ENCODE measurements around the gene INPP5A. TPM values are rescaled to one million over a fixed set of nuclear protein-coding genes. Genes with fewer than 3 reads are reported as not detected.

INPP5A gene
- total and polyA plus RNA-seq, 9 of the 15 experiments (the other 6 are each of a cell fraction or from before 2014, with no cell fraction given), result 0.66 to 11.6 (median 7.7) TPM

DNA sequence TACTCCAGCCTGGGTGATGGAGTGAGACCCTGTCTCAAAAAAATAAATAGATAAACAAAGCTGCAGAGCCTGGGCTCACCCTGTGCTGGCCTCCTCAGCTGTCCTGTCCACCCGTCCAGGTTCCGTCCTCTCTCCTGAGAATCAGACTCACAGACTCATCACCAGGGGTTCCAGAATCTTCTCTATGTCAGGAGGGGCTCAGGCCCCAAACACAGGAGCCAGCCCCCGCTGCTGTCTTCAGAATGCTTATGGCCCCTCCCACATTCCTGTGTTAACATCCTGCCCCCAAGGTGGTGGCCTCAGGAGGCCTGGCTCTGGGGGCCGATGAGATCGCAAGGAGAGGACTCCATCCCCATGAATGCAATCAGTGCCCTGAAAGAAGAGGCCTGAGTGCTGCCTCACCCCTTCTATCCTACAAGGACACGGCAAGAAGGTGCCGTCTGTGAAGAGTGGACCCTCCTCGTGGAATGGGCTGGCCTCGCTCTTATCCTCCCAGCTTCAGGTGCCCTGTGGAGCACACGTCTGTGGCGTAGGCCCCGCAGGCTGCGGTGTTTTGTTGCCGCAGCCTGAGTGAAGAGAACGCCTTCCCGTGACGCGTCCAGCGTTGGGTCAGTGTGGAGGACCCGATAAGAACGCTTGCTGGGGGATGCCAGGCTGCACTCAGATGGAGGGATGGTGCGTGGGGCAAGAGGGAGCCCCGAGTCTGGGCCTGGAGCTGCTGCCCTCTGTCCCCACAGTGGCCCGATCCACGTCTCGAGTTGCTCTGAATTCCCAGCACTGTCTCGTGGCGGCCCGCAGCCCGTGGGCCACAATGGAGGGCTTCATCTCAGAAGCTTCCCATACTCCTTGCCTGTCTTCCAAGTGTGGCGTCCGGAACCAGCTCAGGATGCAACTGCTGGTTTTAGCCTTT lies 77.1 kb downstream of the INPP5A start:
- Histone ChIP-seq H3K27ac (ENCODE audit: extremely low read depth, low read depth, low read length) (no peak overlapping the region), H3K9ac (ENCODE audit: insufficient read depth in 1 of 2, low read depth in 2 of 2, low read length in 2 of 2) (no peak overlapping the region), H3K4me3 (no peak overlapping the region), H3K79me2 (ENCODE audit: control insufficient read depth, insufficient read depth, low read length) (no peaks in the 10 kb centered on the region), H4K20me1 (replicated peaks; ENCODE audit: control insufficient read depth, insufficient read depth, low read length) (no peaks in the 10 kb centered on the region), H3K4me2 (ENCODE audit: insufficient read depth, low read length) (no peak overlapping the region), H3K9me1 (ENCODE audit: control insufficient read depth, insufficient read depth, low read length) (peaks cover 2% of the 10 kb centered on the region), H3K4me1 (replicated peaks in 1 of 2; ENCODE audit: control insufficient read depth in 2 of 2, insufficient read depth in 2 of 2, low read length in 2 of 2) (peaks cover 0 to 26% of the 10 kb centered on the region in 2 experiments; a peak in 2 of 5 replicates), H2AFZ (ENCODE audit: low read depth, low read length) (no peak overlapping the region), H3K27me3 (ENCODE audit: control insufficient read depth in 2 of 2, insufficient read depth in 2 of 2, low read length in 2 of 2) (no peaks in the 10 kb centered on the region), H3K36me3 (ENCODE audit: control insufficient read depth, insufficient read depth, low read length) (no peaks in the 10 kb centered on the region), H3K9me3 (replicated peaks; ENCODE audit: control insufficient read depth, insufficient read depth, low read depth, low read length) (no peaks in the 10 kb centered on the region)
- BruUV-seq (replicated peaks), result no TSS peak
- ChIA-PET CTCF (ENCODE audit: low intra/inter-chr PET ratio) (no interaction called here), POLR2A (interaction anchor here (0.6 to 1.2 kb wide), 2 partner anchors 10 to 24 kb away, joined by 3 read pairs; no protein-coding TSS in a partner anchor)
- no peak for DNase-seq (ENCODE audit: extremely low read depth in 1 of 4, low spot score in 3 of 4)
- FAIRE-seq, result no peak
- 88% methylated on average over 26 of the region's 32 CpGs for WGBS (ENCODE audit: insufficient coverage, low coverage, missing lambda C conversion rate)
- no peak for ATAC-seq
- in situ Hi-C loops (cut with MboI), result no loop called here
- TF ChIP-seq ZNF316 (IDR thresholded peaks at IDR 0.05), result no peak
- TF ChIP-seq, protein P1, sequence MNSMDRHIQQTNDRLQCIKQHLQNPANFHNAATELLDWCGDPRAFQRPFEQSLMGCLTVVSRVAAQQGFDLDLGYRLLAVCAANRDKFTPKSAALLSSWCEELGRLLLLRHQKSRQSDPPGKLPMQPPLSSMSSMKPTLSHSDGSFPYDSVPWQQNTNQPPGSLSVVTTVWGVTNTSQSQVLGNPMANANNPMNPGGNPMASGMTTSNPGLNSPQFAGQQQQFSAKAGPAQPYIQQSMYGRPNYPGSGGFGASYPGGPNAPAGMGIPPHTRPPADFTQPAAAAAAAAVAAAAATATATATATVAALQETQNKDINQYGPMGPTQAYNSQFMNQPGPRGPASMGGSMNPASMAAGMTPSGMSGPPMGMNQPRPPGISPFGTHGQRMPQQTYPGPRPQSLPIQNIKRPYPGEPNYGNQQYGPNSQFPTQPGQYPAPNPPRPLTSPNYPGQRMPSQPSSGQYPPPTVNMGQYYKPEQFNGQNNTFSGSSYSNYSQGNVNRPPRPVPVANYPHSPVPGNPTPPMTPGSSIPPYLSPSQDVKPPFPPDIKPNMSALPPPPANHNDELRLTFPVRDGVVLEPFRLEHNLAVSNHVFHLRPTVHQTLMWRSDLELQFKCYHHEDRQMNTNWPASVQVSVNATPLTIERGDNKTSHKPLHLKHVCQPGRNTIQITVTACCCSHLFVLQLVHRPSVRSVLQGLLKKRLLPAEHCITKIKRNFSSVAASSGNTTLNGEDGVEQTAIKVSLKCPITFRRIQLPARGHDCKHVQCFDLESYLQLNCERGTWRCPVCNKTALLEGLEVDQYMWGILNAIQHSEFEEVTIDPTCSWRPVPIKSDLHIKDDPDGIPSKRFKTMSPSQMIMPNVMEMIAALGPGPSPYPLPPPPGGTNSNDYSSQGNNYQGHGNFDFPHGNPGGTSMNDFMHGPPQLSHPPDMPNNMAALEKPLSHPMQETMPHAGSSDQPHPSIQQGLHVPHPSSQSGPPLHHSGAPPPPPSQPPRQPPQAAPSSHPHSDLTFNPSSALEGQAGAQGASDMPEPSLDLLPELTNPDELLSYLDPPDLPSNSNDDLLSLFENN (IDR thresholded peaks at IDR 0.05; ENCODE audit: low read depth in 2 of 2, low read length in 2 of 2), result no peak
- TF ChIP-seq MEIS2 (IDR thresholded peaks at IDR 0.05; ENCODE audit: partially characterized antibody), result no peak
- TF ChIP-seq CBFA2T2 (conservative IDR thresholded peaks at IDR 0.05), result no peak
- TF ChIP-seq HIVEP1 (CRISPR knock-in tag; IDR thresholded peaks at IDR 0.05), result no peak
- TF ChIP-seq ILF3 (IDR thresholded peaks at IDR 0.05; ENCODE audit: borderline replicate concordance), result no peak
- intact Hi-C loops (cut with micrococcal nuclease), result no loop called here

All from K562 (cell line).